H1 (cell line): ENCODE data around the gene PLPP2. TPM values are rescaled to one million over a fixed set of nuclear protein-coding genes. Genes with fewer than 3 reads are reported as not detected.

ENCODE experiments used
- polyA plus RNA-seq, 7 experiments: library from polyadenylated mRNA; depleted of rRNA in 3 of 7; stranded (reverse) in 5 of 7; unstranded in 2 of 7; fragments of >200 nt in 5 of 7; fragments of 200-250 nt in 2 of 7; gene quantifications; 1 replicate in 5 of 7; 2 replicates in 1 of 7; 4 replicates in 1 of 7; pipeline versions ENCODE4 v1.2.1 to v1.2.3, GENCODE V29; 2011 to 2013; ENCODE audit warnings: missing spikeins in 2 of 7, mixed read lengths in 2 of 7
- total RNA-seq: library from RNA; stranded (reverse); fragmentation: NEBNext Ultra II Directional; extraction: Animal tissue kit (Norgen Biotek cat#: 25700); gene quantifications from 2 replicates; pipeline ENCODE4 v1.2.1, GENCODE V29; 2021

Gene PLPP2
- total and polyA plus RNA-seq, 2 of the 8 experiments (the other 6 are each of a cell fraction or from before 2014, with no cell fraction given): 101 to 195 TPM

Other genes starting within 250 kb of the PLPP2 start
- 0.30 TPM in 1 of 2 replicates, not detected in the other for gene OR4F17, start 184.3 kb downstream of the PLPP2 start, total RNA-seq
- not detected in 2 replicates for gene OR4F17, start 184.3 kb downstream of the PLPP2 start, polyA plus RNA-seq (2011; rRNA removed)
- 45.7 and 48.3 TPM in 2 replicates for gene MIER2, start 53.4 kb upstream of the PLPP2 start, total RNA-seq
- 30.3 and 53.1 TPM in 2 replicates for gene MIER2, start 53.4 kb upstream of the PLPP2 start, polyA plus RNA-seq (2011; rRNA removed)
- gene C2CD4C, start 117.7 kb upstream of the PLPP2 start, total RNA-seq: 6.3 and 6.6 TPM in 2 replicates
- gene C2CD4C, start 117.7 kb upstream of the PLPP2 start, polyA plus RNA-seq (2011; rRNA removed): 3.8 and 7.8 TPM in 2 replicates
- gene SHC2, start 169.6 kb upstream of the PLPP2 start, total RNA-seq: 3.5 and 4.4 TPM in 2 replicates
- gene SHC2, start 169.6 kb upstream of the PLPP2 start, polyA plus RNA-seq (2011; rRNA removed): 7.3 and 11.3 TPM in 2 replicates
- gene MADCAM1, start 205.1 kb upstream of the PLPP2 start, total RNA-seq: 3.0 and 3.1 TPM in 2 replicates
- 2.3 and 5.3 TPM in 2 replicates for gene MADCAM1, start 205.1 kb upstream of the PLPP2 start, polyA plus RNA-seq (2011; rRNA removed)
- 9.1 and 10.2 TPM in 2 replicates for gene TPGS1, start 216.1 kb upstream of the PLPP2 start, total RNA-seq
- gene TPGS1, start 216.1 kb upstream of the PLPP2 start, polyA plus RNA-seq (2011; rRNA removed): 10.6 and 11.8 TPM in 2 replicates
- 129 and 133 TPM in 2 replicates for gene CDC34, start 240.4 kb upstream of the PLPP2 start, total RNA-seq
- gene CDC34, start 240.4 kb upstream of the PLPP2 start, polyA plus RNA-seq (2011; rRNA removed): 95.9 and 152 TPM in 2 replicates